Fibroblast of the aortic adventitia (primary cell): Measurements from ENCODE around the gene SFSWAP. TPM values are rescaled to one million over a fixed set of nuclear protein-coding genes. Genes with fewer than 3 reads are reported as not detected.
"Not testable (repeated sequence)": the region's sequence is repeated elsewhere in the genome, so short reads cannot be mapped to it uniquely, and the experiment has no call there.

Experiments
- DNase-seq: peaks from one replicate; pipeline ENCODE4 v3.0.0-alpha.2; 2010; ENCODE audit warnings: low read depth
- H3K4me3 ChIP-seq: 2 replicates; pipeline ENCODE4 v1.5.1; 2011; ENCODE audit warnings: low read depth, mild to moderate bottlenecking, control low read depth, low read length, moderate library complexity
- CTCF ChIP-seq: IDR thresholded peaks from 2 replicates; pipeline ENCODE4 v1.5.1; 2011; ENCODE audit warnings: mild to moderate bottlenecking, low read length, control low read depth, inconsistent platforms; ENCODE audit not compliant: insufficient read depth
- total RNA-seq: library from RNA; depleted of rRNA; stranded (reverse); fragments of >200 nt; gene quantifications from 2 replicates; pipeline ENCODE4 v1.2.3, GENCODE V29; 2012; ENCODE audit warnings: low replicate concordance

SFSWAP gene
- total RNA-seq, 1 donor: 27.0 TPM

GRCh38 chr12:131808744-131809371 is 98.0 kb downstream of the SFSWAP start:
- DNase-seq: no peak
- no peak for TF ChIP-seq CTCF
- H3K4me3 ChIP-seq: no peak overlapping the region

GRCh38 chr12:131809476-131810254 is 98.8 kb downstream of the SFSWAP start:
- DNase-seq, H3K4me3 ChIP-seq: not testable (repeated sequence)

GRCh38 chr12:131810726-131811125 is 99.8 kb downstream of the SFSWAP start:
- no peak overlapping the region for H3K4me3 ChIP-seq
- DNase-seq: no peak
- TF ChIP-seq CTCF: no peak

GRCh38 chr12:131815131-131815530 is 104.2 kb downstream of the SFSWAP start:
- H3K4me3 ChIP-seq: no peak overlapping the region
- no peak for DNase-seq
- no peak for TF ChIP-seq CTCF

- H3K4me3 ChIP-seq: no peak overlapping the region
- DNase-seq: peak; percentile 39
- no peak for TF ChIP-seq CTCF
These were observed 105.6 kb downstream of the SFSWAP start for GRCh38 chr12:131816495-131816894.

- TF ChIP-seq CTCF: no peak
- no peak overlapping the region for H3K4me3 ChIP-seq
- no peak for DNase-seq
These were observed 106.4 kb downstream of the SFSWAP start for GRCh38 chr12:131817241-131817640.

- TF ChIP-seq CTCF: no peak
- DNase-seq: peak; percentile 7
- H3K4me3 ChIP-seq: no peak overlapping the region
These were observed 108.1 kb downstream of the SFSWAP start for GRCh38 chr12:131818821-131819585.
